KMS-11 (cell line): Measurements from ENCODE around the gene M1AP.

Experiments
- H2AFZ ChIP-seq: fragments of 200-600 bp; sonication (generic); 2 replicates; pipeline ENCODE4 v1.6.1; 2016; ENCODE audit warnings: antibody characterized with exemption, mixed run types, low read depth
- H3K27ac ChIP-seq: fragments of 200-600 bp; sonication (generic); 2 replicates; pipeline ENCODE4 v1.6.1; 2016; ENCODE audit warnings: mild to moderate bottlenecking, mixed run types
- H3K27me3 ChIP-seq: fragments of 200-600 bp; sonication (generic); 2 replicates; pipeline ENCODE4 v1.6.1; 2017; ENCODE audit warnings: mild to moderate bottlenecking, low read depth, mixed run types, moderate library complexity; ENCODE audit not compliant: insufficient read depth
- H3K36me3 ChIP-seq: fragments of 200-600 bp; sonication (generic); 2 replicates; pipeline ENCODE4 v1.6.1; 2017; ENCODE audit warnings: mild to moderate bottlenecking, mixed run types; ENCODE audit not compliant: insufficient read depth
- H3K4me1 ChIP-seq: fragments of 200-600 bp; sonication (generic); 2 replicates; pipeline ENCODE4 v1.6.1; 2016; ENCODE audit warnings: mild to moderate bottlenecking, low read depth, mixed run types; ENCODE audit not compliant: poor library complexity, severe bottlenecking
- H3K4me2 ChIP-seq: fragments of 200-600 bp; sonication (generic); 2 replicates; pipeline ENCODE4 v1.7.0; 2016; ENCODE audit warnings: mild to moderate bottlenecking, mixed run types
- H3K4me3 ChIP-seq: fragments of 200-600 bp; sonication (generic); IDR thresholded peaks from 2 replicates; pipeline ENCODE4 v1.6.1; 2017; ENCODE audit warnings: low read depth, low read length, mixed read lengths; ENCODE audit not compliant: insufficient read depth
- H3K79me2 ChIP-seq: fragments of 200-600 bp; sonication (generic); 2 replicates; pipeline ENCODE4 v1.6.1; 2016; ENCODE audit warnings: low read depth, mixed run types; ENCODE audit not compliant: insufficient read depth
- H3K9ac ChIP-seq: fragments of 200-600 bp; sonication (generic); 2 replicates; pipeline ENCODE4 v1.6.1; 2016; ENCODE audit warnings: mild to moderate bottlenecking, mixed run types
- H4K20me1 ChIP-seq: fragments of 200-600 bp; sonication (generic); 2 replicates; pipeline ENCODE4 v1.6.1; 2016; ENCODE audit warnings: mild to moderate bottlenecking, mixed run types; ENCODE audit not compliant: insufficient read depth
- CTCF ChIP-seq: fragments of 200-600 bp; sonication (generic); conservative IDR thresholded peaks from 2 replicates; pipeline ENCODE4 v1.6.1; 2017; ENCODE audit warnings: low read depth, mild to moderate bottlenecking, antibody characterized with exemption, low read length, moderate library complexity, mixed read lengths

Gene M1AP

GRCh38 chr2:74524005-74524404 is 124.1 kb downstream of the M1AP start:
- Histone ChIP-seq H3K4me2 (no peak overlapping the region), H4K20me1 (no peaks in the 10 kb centered on the region), H3K4me3 (no peak overlapping the region), H3K79me2 (peaks cover 18% of the 10 kb centered on the region), H3K9ac (no peak overlapping the region), H3K4me1 (peaks cover 10% of the 10 kb centered on the region), H2AFZ (no peak overlapping the region), H3K27ac (no peak overlapping the region), H3K27me3 (peaks cover 15% of the 10 kb centered on the region; the same call in 1 of the 2 replicates), H3K36me3 (peaks cover 4% of the 10 kb centered on the region; the same call in 1 of the 2 replicates)
- TF ChIP-seq CTCF = no peak

- H3K79me2 ChIP-seq = peaks cover 3% of the 10 kb centered on the region; the same call in 1 of the 2 replicates
- no peak overlapping the region for H3K4me2 ChIP-seq
- no peak overlapping the region for H3K4me3 ChIP-seq
- TF ChIP-seq CTCF = no peak
- no peak overlapping the region for H3K9ac ChIP-seq
- peaks cover 4% of the 10 kb centered on the region; the same call in 1 of the 2 replicates for H3K36me3 ChIP-seq
- no peaks in the 10 kb centered on the region for H3K4me1 ChIP-seq
- H2AFZ ChIP-seq = no peak overlapping the region
- H4K20me1 ChIP-seq = no peaks in the 10 kb centered on the region
- peaks cover 27% of the 10 kb centered on the region; the same call in 1 of the 2 replicates for H3K27me3 ChIP-seq
- no peak overlapping the region for H3K27ac ChIP-seq
Measured at GRCh38 chr2:74522516-74522915, 125.6 kb downstream of the M1AP start.

GRCh38 chr2:74516650-74517049 is 131.5 kb downstream of the M1AP start:
- Histone ChIP-seq H3K27ac (no peak overlapping the region), H3K36me3 (no peaks in the 10 kb centered on the region), H3K9ac (no peak overlapping the region), H4K20me1 (no peaks in the 10 kb centered on the region), H3K4me3 (no peak overlapping the region), H3K4me2 (no peak overlapping the region), H2AFZ (no peak overlapping the region), H3K27me3 (peaks cover 56% of the 10 kb centered on the region), H3K4me1 (peaks cover 4% of the 10 kb centered on the region), H3K79me2 (no peaks in the 10 kb centered on the region)
- no peak for TF ChIP-seq CTCF

- no peaks in the 10 kb centered on the region for H3K36me3 ChIP-seq
- H3K9ac ChIP-seq = no peak overlapping the region
- H3K27ac ChIP-seq = no peak overlapping the region
- H3K4me2 ChIP-seq = no peak overlapping the region
- no peak overlapping the region for H3K4me3 ChIP-seq
- no peaks in the 10 kb centered on the region for H4K20me1 ChIP-seq
- H3K27me3 ChIP-seq = peaks cover 60% of the 10 kb centered on the region
- H3K79me2 ChIP-seq = no peaks in the 10 kb centered on the region
- peaks cover 4% of the 10 kb centered on the region for H3K4me1 ChIP-seq
- no peak overlapping the region for H2AFZ ChIP-seq
- no peak for TF ChIP-seq CTCF
Measured at GRCh38 chr2:74515981-74516633, 132.0 kb downstream of the M1AP start.
